Activated T-cell treated with anti-CD3 and anti-CD28 coated beads, Interleukin-2, amount 50 U/mL, for 72 hours (primary cell): ENCODE measurements around the gene TMSB4X. TPM values are rescaled to one million over a fixed set of nuclear protein-coding genes. Genes with fewer than 3 reads are reported as not detected.
A peak's percentile ranks its signal among the peaks of the same experiment; 100 is the strongest.
"Not testable (repeated sequence)": the region's sequence is repeated elsewhere in the genome, so short reads cannot be mapped to it uniquely, and the experiment has no call there.

Experiments
- ATAC-seq, 2 donors: fragments of 150-1000 bp; cut with Tn5 transposase; replicated peaks in 1 of 2; 2 replicates each; pipeline ENCODE4 v1.10.0; 2021; ENCODE audit warnings: moderate library complexity in 2 of 2, mild to moderate bottlenecking in 1 of 2
- DNase-seq, 2 donors: peaks; one replicate each; pipeline ENCODE4 v3.0.0; 2021 to 2022; ENCODE audit warnings: mixed read lengths in 1 of 2
- H3K27ac Mint-ChIP-seq: one replicate; pipeline ENCODE4 v1.8.0; 2022; ENCODE audit warnings: mild to moderate bottlenecking, moderate library complexity, mixed read lengths
- H3K27me3 Mint-ChIP-seq: one replicate; pipeline ENCODE4 v1.8.0; 2022; ENCODE audit warnings: low read depth, mixed read lengths
- H3K36me3 Mint-ChIP-seq, 2 donors: one replicate each; pipeline ENCODE4 v1.8.0; 2022; ENCODE audit warnings: mixed read lengths in 2 of 2, mild to moderate bottlenecking in 1 of 2; ENCODE audit not compliant: insufficient read depth in 2 of 2
- H3K4me1 Mint-ChIP-seq: one replicate; pipeline ENCODE4 v1.8.0; 2022; ENCODE audit warnings: low read depth, mixed read lengths
- H3K4me3 Mint-ChIP-seq, 2 donors: one replicate each; pipeline ENCODE4 v1.8.0; 2022; ENCODE audit warnings: mild to moderate bottlenecking in 2 of 2, mixed read lengths in 2 of 2, moderate library complexity in 2 of 2
- H3K9me3 Mint-ChIP-seq, 2 donors: one replicate each; pipeline ENCODE4 v1.8.0; 2022; ENCODE audit warnings: mixed read lengths in 2 of 2
- total RNA-seq, 2 donors: library from RNA; stranded (reverse); gene quantifications; one replicate each; pipeline ENCODE4 v1.2.3, GENCODE V29; 2022

TMSB4X gene
- total RNA-seq, 2 donors from 2014 or later: 4,011 to 4,477 TPM

- Mint-ChIP-seq H3K4me3 (peak overlapping the region; percentile 93 to 94), H3K4me1 (peaks cover 47% of the 10 kb centered on the region), H3K27me3 (peaks cover 63% of the 10 kb centered on the region), H3K9me3 (no peaks in the 10 kb centered on the region), H3K36me3 (peaks cover 14 to 37% of the 10 kb centered on the region in 2 donors), H3K27ac (peak overlapping the region; percentile 99)
- DNase-seq (peak; percentile 57 to 59), ATAC-seq (no peak)
Observed at GRCh38 chrX:12973561-12974304, 1.2 kb upstream of the TMSB4X start.

GRCh38 chrX:12974305-12974795 is 560 bp upstream of the TMSB4X start:
- peak; percentile 74 for DNase-seq
- Mint-ChIP-seq H3K27me3 (peaks cover 63% of the 10 kb centered on the region), H3K9me3 (no peaks in the 10 kb centered on the region), H3K4me1 (peaks cover 48% of the 10 kb centered on the region), H3K36me3 (peaks cover 14 to 37% of the 10 kb centered on the region in 2 donors), H3K4me3 (peak overlapping the region; percentile 93 to 94), H3K27ac (peak overlapping the region; percentile 99)
- peak; percentile 47 to 55 for ATAC-seq

- peaks cover 46% of the 10 kb centered on the region for H3K4me1 Mint-ChIP-seq
- ATAC-seq: no peak
- DNase-seq: no peak
- H3K27me3 Mint-ChIP-seq: peaks cover 61% of the 10 kb centered on the region
- peak overlapping the region; percentile 93 to 94 for H3K4me3 Mint-ChIP-seq
- H3K9me3 Mint-ChIP-seq: no peaks in the 10 kb centered on the region
- peak overlapping the region; percentile 99 for H3K27ac Mint-ChIP-seq
- peaks cover 14 to 37% of the 10 kb centered on the region in 2 donors for H3K36me3 Mint-ChIP-seq
Observed at GRCh38 chrX:12975670-12975965, 708 bp downstream of the TMSB4X start.

- DNase-seq: peak in 1 of 2 donors; percentile 50
- H3K4me3 Mint-ChIP-seq: peak overlapping the region; percentile 93 to 94
- H3K27me3 Mint-ChIP-seq: peaks cover 56% of the 10 kb centered on the region
- peak overlapping the region; percentile 98 for H3K27ac Mint-ChIP-seq
- H3K9me3 Mint-ChIP-seq: no peaks in the 10 kb centered on the region
- H3K4me1 Mint-ChIP-seq: peaks cover 42% of the 10 kb centered on the region
- ATAC-seq: no peak
- H3K36me3 Mint-ChIP-seq: peaks cover 14 to 37% of the 10 kb centered on the region in 2 donors
Observed at GRCh38 chrX:12975991-12976558, 1.2 kb downstream of the TMSB4X start.

GRCh38 chrX:12976819-12977732 is 2.2 kb downstream of the TMSB4X start:
- Mint-ChIP-seq H3K27ac (peak overlapping the region; percentile 99), H3K27me3 (peaks cover 46% of the 10 kb centered on the region), H3K36me3 (peaks cover 14 to 37% of the 10 kb centered on the region in 2 donors), H3K4me3 (peak overlapping the region; percentile 82 to 95), H3K4me1 (peaks cover 50% of the 10 kb centered on the region)
- not testable (repeated sequence) for H3K9me3 Mint-ChIP-seq, DNase-seq, ATAC-seq

- Mint-ChIP-seq H3K4me3 (peak overlapping the region; percentile 82 to 95), H3K9me3 (no peaks in the 10 kb centered on the region), H3K27ac (peak overlapping the region; percentile 99), H3K4me1 (peaks cover 57% of the 10 kb centered on the region), H3K36me3 (peaks cover 14 to 37% of the 10 kb centered on the region in 2 donors), H3K27me3 (peaks cover 39% of the 10 kb centered on the region)
- no peak for DNase-seq
- ATAC-seq: peak; percentile 0 to 8
Observed at GRCh38 chrX:12977761-12978204, 2.9 kb downstream of the TMSB4X start.

- H3K4me1 Mint-ChIP-seq: peaks cover 58% of the 10 kb centered on the region
- H3K27me3 Mint-ChIP-seq: peaks cover 37% of the 10 kb centered on the region
- H3K27ac Mint-ChIP-seq: peak overlapping the region; percentile 99
- peak overlapping the region; percentile 82 to 95 for H3K4me3 Mint-ChIP-seq
- no peaks in the 10 kb centered on the region for H3K9me3 Mint-ChIP-seq
- ATAC-seq: peak; percentile 54 to 62
- peaks cover 11 to 33% of the 10 kb centered on the region in 2 donors for H3K36me3 Mint-ChIP-seq
- peak; percentile 65 to 76 for DNase-seq
Observed at GRCh38 chrX:12978205-12979025, 3.5 kb downstream of the TMSB4X start.

- H3K4me3 Mint-ChIP-seq: peak overlapping the region; percentile 82 to 95
- ATAC-seq: no peak
Observed at GRCh38 chrX:12979026-12979607, 4.2 kb downstream of the TMSB4X start.

GRCh38 chrX:12979616-12980015 is 4.7 kb downstream of the TMSB4X start:
- H3K9me3 Mint-ChIP-seq: no peaks in the 10 kb centered on the region
- ATAC-seq: no peak
- H3K4me3 Mint-ChIP-seq: peak overlapping the region; percentile 82 to 95
- peaks cover 31% of the 10 kb centered on the region for H3K27me3 Mint-ChIP-seq
- peak overlapping the region; percentile 99 for H3K27ac Mint-ChIP-seq
- H3K36me3 Mint-ChIP-seq: peaks cover 11 to 28% of the 10 kb centered on the region in 2 donors
- no peak for DNase-seq
- H3K4me1 Mint-ChIP-seq: peaks cover 65% of the 10 kb centered on the region

More at GRCh38 chrX:12979026-12979607, 4.2 kb downstream of the TMSB4X start:
- H3K27ac Mint-ChIP-seq: peak overlapping the region; percentile 99
- no peak for DNase-seq
- H3K27me3 Mint-ChIP-seq: peaks cover 35% of the 10 kb centered on the region
- peaks cover 60% of the 10 kb centered on the region for H3K4me1 Mint-ChIP-seq
- H3K9me3 Mint-ChIP-seq: no peaks in the 10 kb centered on the region
- H3K36me3 Mint-ChIP-seq: peaks cover 11 to 30% of the 10 kb centered on the region in 2 donors

GRCh38 chrX:12980039-12980438 is 5.1 kb downstream of the TMSB4X start:
- peaks cover 70% of the 10 kb centered on the region for H3K4me1 Mint-ChIP-seq
- ATAC-seq, DNase-seq: not testable (repeated sequence)

GRCh38 chrX:12981880-12982279 is 7.0 kb downstream of the TMSB4X start:
- Mint-ChIP-seq H3K9me3 (no peaks in the 10 kb centered on the region), H3K4me3 (peak overlapping the region; percentile 10 to 65), H3K4me1 (peaks cover 88% of the 10 kb centered on the region), H3K27me3 (peaks cover 33% of the 10 kb centered on the region), H3K36me3 (peaks cover 7 to 16% of the 10 kb centered on the region in 2 donors), H3K27ac (no peak overlapping the region)
- no peak for DNase-seq
- no peak for ATAC-seq

More at GRCh38 chrX:12980039-12980438, 5.1 kb downstream of the TMSB4X start:
- Mint-ChIP-seq H3K27ac (peak overlapping the region; percentile 99), H3K36me3 (peaks cover 11 to 26% of the 10 kb centered on the region in 2 donors), H3K27me3 (peaks cover 31% of the 10 kb centered on the region), H3K4me3 (peak overlapping the region; percentile 82 to 95)
- H3K9me3 Mint-ChIP-seq: not testable (repeated sequence)
